ENCODE measurements around the gene CDC42BPB.

DNA sequence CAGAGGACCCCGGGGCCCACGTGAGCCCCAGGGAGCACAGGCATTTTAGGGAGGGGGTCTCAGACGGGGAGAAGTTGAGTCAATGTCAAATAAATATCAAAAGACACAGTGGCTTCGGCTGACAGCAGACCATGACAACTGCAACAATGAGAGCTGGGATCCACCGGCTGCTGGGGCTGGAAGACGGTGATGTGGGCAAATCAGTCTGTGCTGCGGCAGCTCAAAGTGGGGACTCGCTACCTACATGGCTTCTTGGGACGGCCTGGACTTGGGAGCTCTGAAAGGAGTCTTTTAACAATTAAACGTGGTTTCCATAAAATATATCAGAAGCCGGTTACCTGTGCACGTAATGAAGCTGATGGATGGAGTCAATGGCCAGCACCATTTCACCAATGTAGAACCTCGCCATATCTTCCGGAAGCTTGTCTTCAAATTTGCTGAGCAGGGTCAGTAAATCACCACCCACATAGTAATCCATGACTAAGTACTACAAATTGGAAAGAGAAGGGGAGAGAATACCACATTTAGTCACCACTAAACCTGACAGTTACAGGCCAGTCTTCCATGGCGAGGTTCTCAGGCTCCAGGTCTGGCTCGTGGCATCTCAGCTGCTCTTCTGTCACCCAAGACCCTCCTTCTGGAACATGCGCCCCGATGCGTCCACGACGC lies 58.0 kb downstream of the CDC42BPB start:
- TF ChIP-seq YY1 (IDR thresholded peaks at IDR 0.05; ENCODE audit: insufficient read depth, insufficient read length), result no peak
- TF ChIP-seq ZNF274 (IDR thresholded peaks at IDR 0.05; ENCODE audit: low read depth, low read length), result no peak
- no peak for TF ChIP-seq SUZ12 (IDR thresholded peaks at IDR 0.05; ENCODE audit: extremely low read depth, insufficient read depth, insufficient read length)

Data from NT2/D1 (cell line).